ENCODE results near the gene CRYAB. TPM values are rescaled to one million over a fixed set of nuclear protein-coding genes. Genes with fewer than 3 reads are reported as not detected.

The CRYAB gene
- total RNA-seq, 1 donor from 2014 or later: not detected

DNA sequence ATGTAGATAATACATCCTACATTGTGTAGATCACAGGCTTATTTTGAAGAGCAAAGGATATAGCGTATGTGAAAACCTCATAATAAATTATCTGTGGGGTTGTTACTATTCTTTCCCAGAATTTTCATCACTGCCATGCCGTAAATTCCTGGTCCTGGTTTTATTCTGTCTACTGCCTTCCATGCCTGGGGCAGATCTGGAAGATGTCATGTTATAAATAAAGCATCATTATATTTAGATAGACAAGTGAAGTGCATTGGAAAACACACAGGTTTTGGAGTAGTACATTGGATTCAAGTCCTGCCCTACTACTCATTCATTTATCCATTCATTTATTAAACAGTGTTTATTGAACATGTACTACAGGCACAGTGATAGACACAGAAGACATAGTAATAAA lies 9.3 kb upstream of the CRYAB start:
- DNase-seq (no peak), ATAC-seq (ENCODE audit: low read depth) (no peak)
- no peak overlapping the region for H3K4me3 Mint-ChIP-seq
- H3K27me3 Mint-ChIP-seq: peaks cover 17% of the 10 kb centered on the region
- intact Hi-C loops (cut with micrococcal nuclease): loop anchor here (10.0 kb wide), 1 partner anchor 1394 kb away; the partner anchor contains the start of gene TTC12
- TF ChIP-seq, protein P1, sequence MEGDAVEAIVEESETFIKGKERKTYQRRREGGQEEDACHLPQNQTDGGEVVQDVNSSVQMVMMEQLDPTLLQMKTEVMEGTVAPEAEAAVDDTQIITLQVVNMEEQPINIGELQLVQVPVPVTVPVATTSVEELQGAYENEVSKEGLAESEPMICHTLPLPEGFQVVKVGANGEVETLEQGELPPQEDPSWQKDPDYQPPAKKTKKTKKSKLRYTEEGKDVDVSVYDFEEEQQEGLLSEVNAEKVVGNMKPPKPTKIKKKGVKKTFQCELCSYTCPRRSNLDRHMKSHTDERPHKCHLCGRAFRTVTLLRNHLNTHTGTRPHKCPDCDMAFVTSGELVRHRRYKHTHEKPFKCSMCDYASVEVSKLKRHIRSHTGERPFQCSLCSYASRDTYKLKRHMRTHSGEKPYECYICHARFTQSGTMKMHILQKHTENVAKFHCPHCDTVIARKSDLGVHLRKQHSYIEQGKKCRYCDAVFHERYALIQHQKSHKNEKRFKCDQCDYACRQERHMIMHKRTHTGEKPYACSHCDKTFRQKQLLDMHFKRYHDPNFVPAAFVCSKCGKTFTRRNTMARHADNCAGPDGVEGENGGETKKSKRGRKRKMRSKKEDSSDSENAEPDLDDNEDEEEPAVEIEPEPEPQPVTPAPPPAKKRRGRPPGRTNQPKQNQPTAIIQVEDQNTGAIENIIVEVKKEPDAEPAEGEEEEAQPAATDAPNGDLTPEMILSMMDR (IDR thresholded peaks at IDR 0.05): no peak
- H3K27ac Mint-ChIP-seq: no peak overlapping the region
- no peaks in the 10 kb centered on the region for H3K36me3 Mint-ChIP-seq (ENCODE audit: low read depth)
- H3K4me1 Mint-ChIP-seq: peaks cover 4% of the 10 kb centered on the region
- POLR2A ChIA-PET: interaction anchor here (0.7 kb wide), 1 partner anchor 38 kb away, joined by 5 read pairs; no protein-coding TSS in a partner anchor
- no peaks in the 10 kb centered on the region for H3K9me3 Mint-ChIP-seq
- CTCF ChIA-PET: no interaction called here

DNA sequence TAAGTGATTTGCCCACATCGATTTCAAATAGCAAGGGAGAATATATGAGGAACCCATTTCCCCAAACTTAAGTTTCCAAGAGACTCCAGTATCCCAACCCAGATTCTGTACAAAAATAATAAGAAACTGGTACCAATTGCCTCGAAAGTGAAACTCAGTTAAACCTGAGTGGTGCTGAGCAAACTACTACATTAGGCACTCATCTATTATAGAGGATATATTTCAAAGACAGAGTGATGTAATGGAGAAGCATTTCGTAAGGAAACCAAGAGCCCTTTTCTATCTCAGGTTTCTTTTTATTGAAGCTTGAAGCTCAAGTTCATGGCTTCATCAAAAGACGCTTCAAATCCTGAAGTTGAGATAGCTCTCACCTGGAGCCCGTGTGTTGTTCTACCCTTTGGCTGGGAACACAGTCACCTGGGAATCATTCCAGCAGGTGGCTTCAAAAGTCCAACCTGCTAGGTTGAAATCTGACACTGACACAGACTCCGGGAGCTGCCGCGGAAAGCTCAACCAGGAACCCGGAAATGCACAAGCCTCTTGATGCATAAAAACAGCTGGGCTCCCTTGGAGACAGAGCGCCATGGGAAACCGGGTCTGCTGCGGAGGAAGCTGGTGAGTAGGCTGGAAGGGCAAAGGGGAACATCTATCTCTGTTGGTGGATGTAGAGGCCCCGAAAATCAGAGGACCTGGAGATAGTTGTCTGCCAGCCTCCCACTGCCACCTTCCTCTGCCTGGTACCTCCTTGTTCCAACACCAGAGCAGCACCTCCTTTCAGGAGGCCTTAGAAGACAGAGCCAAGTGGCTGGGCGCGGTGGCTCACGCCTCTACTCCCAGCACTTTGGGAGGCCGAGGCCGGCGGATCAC lies 7.1 kb upstream of the CRYAB start, which contains the start of gene C11orf52:
TSS of gene C11orf52 (plus strand) at position 524 of the 867 bp plus-strand sequence. CDS start at position 584, 60 bp downstream.
- TF ChIP-seq, protein P1 (IDR thresholded peaks at IDR 0.05): no peak
- H3K4me3 Mint-ChIP-seq: no peak within 1 kb of the TSS
- intact Hi-C loops (cut with micrococcal nuclease): no loop called here
- no peak within 1 kb of the TSS for H3K27ac Mint-ChIP-seq
- no peaks in the 10 kb centered on the region for H3K9me3 Mint-ChIP-seq
- no peaks in the 10 kb centered on the region for H3K36me3 Mint-ChIP-seq (ENCODE audit: low read depth)
- POLR2A ChIA-PET: no interaction called here
- no peaks in the 10 kb centered on the region for H3K4me1 Mint-ChIP-seq
- ATAC-seq (ENCODE audit: low read depth): no peak
- CTCF ChIA-PET: no interaction called here
- no peak for DNase-seq
- H3K27me3 Mint-ChIP-seq: peaks cover 31% of the 10 kb centered on the region

DNA sequence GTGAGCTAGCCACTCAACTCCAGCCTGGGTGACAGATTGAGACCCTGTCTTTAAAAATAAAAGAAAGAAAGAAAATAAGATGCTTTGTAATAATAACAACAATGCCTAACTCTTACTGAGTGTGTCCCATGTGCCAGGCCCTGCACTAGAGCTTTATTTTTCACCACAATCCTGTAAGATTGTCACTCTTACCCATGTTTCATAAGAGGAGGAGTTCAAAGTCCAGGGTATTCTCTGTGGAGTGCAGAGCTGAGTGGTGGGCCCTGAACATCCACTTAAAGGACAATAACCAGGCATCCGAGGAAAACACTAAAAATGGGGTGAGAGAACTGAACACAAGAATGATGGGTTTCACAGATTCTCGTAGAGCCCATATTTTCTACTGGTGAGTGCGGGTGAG lies 6.2 kb upstream of the CRYAB start:
- no peak overlapping the region for H3K4me3 Mint-ChIP-seq
- ChIA-PET POLR2A (no interaction called here), CTCF (no interaction called here)
- no peaks in the 10 kb centered on the region for H3K36me3 Mint-ChIP-seq (ENCODE audit: low read depth)
- H3K27me3 Mint-ChIP-seq: peaks cover 38% of the 10 kb centered on the region
- H3K4me1 Mint-ChIP-seq: no peaks in the 10 kb centered on the region
- H3K27ac Mint-ChIP-seq: no peak overlapping the region
- intact Hi-C loops (cut with micrococcal nuclease): no loop called here
- no peaks in the 10 kb centered on the region for H3K9me3 Mint-ChIP-seq
- ATAC-seq (ENCODE audit: low read depth) (no peak), DNase-seq (no peak)
- TF ChIP-seq, protein P1 (IDR thresholded peaks at IDR 0.05): no peak

DNA sequence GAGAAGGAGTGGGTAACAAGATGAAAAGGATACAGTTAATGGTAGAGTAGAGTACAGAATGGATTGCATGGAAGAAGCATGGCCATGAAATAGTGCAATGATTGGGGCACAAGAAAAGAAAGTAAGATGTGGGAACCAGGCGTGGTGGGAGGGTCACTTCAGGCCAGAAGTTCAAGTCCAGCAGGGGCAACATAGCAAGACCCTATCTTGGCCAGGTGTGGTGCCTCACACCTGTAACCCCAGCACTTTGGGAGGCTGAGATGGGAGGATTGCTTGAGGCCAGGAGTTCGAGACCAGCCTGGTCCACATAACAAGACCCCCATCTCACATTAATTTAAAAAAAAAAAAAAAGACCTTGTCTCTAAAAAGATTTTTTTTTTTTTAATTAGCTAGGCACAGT lies 5.7 kb upstream of the CRYAB start:
- intact Hi-C loops (cut with micrococcal nuclease): no loop called here
- no peak for DNase-seq
- POLR2A ChIA-PET: no interaction called here
- no peak overlapping the region for H3K4me3 Mint-ChIP-seq
- TF ChIP-seq, protein P1 (IDR thresholded peaks at IDR 0.05): no peak
- H3K36me3 Mint-ChIP-seq (ENCODE audit: low read depth): no peaks in the 10 kb centered on the region
- CTCF ChIA-PET: no interaction called here
- no peak for ATAC-seq (ENCODE audit: low read depth)
- H3K27ac Mint-ChIP-seq: no peak overlapping the region
- peaks cover 39% of the 10 kb centered on the region for H3K27me3 Mint-ChIP-seq
- H3K4me1 Mint-ChIP-seq: no peaks in the 10 kb centered on the region
- no peaks in the 10 kb centered on the region for H3K9me3 Mint-ChIP-seq

- DNase-seq (no peak), ATAC-seq (ENCODE audit: low read depth) (no peak)
- ChIA-PET POLR2A (no interaction called here), CTCF (no interaction called here)
- H3K36me3 Mint-ChIP-seq (ENCODE audit: low read depth): no peaks in the 10 kb centered on the region
- H3K27me3 Mint-ChIP-seq: peaks cover 44% of the 10 kb centered on the region
- no peak overlapping the region for H3K4me3 Mint-ChIP-seq
- no peaks in the 10 kb centered on the region for H3K4me1 Mint-ChIP-seq
- no peaks in the 10 kb centered on the region for H3K9me3 Mint-ChIP-seq
- TF ChIP-seq, protein P1 (IDR thresholded peaks at IDR 0.05): no peak
- intact Hi-C loops (cut with micrococcal nuclease): no loop called here
- no peak overlapping the region for H3K27ac Mint-ChIP-seq
These were observed 5.2 kb upstream of the CRYAB start for GRCh38 chr11:111916768-111917167.

All from activated B cell treated with CpG ODN at 0.5 μM for 24 hours (primary cell).